DMS53 (cell line): ENCODE data around the gene POLRMT.
"Not testable (repeated sequence)": the region's sequence is repeated elsewhere in the genome, so short reads cannot be mapped to it uniquely, and the experiment has no call there.

Source experiments
- DNase-seq: peaks from one replicate; lab custom pipeline; 2025; lab: John Stamatoyannopoulos, UW

POLRMT gene

DNA sequence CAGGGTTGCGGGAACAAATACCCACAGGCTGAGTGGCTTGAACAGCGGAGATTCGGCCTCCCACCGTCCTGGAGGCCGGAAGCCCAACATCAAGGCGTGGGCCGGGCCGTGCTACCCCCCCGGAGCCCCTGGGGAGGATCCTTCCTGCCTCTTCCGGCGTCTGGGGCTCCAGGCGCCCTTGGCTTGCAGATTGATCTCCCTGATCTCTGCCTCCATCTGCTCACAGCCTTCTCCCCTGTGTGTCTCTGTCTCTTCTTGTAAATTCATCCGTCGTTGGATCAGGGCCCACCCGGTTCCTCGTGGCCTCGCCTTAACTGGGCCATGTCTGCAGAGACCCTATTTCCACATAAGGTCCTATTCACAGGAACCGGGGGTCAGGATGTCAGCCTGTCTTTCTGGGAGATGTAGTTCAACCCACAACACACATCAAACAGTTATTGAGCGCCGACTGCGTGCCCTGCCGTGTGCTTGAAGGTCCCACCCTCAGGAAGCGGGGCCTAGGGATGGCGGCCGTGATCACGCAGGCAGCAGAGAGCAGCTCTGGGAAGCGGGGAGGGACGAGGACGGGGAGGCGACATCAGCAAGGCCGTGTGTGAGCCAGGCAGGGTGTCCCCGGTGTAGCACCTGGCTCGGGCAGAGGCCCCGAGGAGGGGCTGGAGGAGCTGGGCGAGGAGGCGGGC, 22.4 kb downstream of the POLRMT start:
- no peak for DNase-seq

DNA sequence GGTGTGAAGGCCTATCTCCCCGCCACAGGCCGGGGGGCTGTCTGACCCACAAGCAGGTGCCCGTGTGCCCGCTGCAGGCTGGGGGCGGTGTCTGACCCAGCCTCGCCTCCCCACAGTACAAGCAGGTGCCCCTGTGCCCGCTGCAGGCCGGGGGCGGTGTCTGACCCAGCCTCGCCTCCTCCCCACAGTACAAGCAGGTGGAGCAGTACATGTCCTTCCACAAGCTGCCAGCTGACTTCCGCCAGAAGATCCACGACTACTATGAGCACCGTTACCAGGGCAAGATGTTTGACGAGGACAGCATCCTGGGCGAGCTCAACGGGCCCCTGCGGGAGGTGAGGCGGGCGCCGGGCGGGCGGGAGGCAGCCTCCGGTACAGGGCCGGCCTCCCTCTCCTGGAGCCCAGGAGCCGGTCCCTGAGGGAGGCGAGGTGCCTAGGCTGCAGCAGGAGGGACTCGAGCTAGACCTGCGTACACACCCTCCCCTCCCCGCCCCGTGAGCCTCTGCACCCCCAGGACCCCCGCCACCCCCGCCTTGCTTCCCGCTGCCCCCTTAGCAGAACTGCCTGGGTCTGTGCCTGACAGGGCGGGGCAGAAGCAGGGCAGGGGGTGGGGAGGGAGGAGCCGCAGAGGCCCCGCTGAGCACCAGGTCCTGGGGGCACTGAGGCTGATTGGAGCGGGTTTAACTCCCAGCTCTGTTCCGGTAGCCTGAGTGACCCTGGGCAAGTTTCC, 23.1 kb downstream of the POLRMT start:
- no peak for DNase-seq

DNA sequence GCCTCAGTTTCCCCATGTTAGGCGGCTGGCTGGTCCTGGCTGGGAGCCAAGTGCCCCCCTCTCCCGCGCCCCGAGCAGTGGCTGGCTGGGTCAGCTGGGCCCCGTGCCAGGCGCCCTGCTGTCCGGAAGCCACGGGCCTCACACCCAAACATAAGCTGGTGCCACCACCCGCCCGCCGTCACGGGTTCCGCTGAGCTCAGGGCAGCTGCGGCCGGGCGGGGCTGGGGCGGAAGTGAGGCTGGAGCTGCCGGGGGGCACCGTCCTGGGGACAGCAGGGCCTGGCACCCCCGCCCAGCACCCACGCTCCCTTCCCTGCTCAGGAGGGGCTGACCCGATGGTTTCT, 24.4 kb downstream of the POLRMT start:
- DNase-seq: peak; percentile 59

DNA sequence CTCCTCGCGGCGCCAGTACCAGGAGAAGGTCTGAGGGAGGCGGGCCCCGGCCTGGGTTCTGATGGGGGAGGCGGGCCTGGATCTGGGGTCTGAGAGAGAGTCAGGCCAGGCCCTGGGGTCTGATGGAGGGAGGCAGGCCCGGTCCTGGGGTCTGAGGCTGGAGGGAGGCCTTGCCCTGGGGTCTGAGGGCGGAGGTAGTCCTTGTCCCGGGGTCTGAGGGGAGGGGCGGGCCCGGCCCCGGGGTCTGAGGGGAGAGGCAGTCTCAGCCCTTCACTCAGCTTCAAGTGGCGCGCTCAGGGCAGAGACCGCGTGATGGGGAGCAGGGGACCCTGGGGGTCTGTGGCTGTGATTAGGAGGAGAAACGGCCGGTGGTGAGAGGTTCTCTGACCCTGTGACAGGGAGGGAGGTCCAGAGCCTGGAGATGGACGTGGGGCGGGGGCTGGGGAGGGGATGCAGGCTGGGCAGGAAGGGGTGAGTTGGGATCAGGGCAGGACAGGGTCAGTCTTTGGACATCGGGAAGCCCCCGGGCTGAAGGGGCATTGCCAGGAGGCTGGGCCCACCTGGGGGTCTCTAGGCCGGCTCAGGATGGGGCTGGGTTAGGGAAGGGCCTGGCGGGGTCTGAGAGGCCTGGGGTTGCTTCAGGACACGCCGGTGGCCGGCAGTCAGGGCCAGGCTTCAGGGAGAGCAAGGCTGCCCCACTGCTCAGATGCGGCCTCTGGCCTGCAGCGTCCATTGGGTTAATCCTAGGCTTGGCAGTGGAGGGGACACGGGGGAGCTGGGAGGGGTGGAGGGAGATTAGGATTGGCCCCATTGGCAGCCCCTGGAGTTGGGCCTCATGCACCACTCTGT, 25.0 kb downstream of the POLRMT start:
- no peak for DNase-seq

DNA sequence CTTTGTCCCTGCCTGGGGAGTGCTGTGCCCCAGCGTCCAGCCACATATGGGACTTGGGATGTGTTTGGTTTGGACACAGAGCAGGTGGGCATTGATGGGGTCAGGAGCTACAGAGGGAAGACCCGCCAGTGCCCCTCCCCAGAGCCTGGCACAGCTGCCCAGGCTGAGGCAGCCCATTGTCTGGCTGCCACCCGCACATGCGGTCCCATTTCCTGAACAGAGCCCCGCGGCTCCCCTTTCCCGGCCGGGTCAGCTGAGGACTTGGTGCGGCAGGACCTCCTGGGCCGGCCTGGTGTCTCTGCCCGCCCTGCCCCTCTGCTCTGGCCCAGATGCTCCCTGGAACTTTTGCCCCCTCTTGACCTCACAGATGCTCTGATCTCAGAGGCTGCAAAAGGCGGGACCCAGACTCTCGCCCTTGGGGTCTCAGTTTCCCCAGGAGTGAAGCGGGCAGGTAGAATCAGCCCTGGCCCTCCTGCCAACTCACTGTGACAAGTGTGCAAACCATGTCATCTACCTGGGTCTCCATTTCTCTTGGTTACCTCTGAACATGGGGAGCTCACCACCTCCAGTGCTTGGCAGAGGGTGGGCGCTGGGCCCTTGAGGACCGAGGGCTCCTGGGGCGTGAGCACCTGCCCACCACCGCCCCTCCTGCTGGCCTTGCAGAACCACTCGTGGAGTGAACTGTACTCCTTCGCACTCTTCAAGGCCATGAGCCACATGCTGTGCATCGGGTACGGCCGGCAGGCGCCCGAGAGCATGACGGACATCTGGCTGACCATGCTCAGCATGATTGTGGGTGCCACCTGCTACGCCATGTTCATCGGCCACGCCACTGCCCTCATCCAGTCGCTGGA, 25.8 kb downstream of the POLRMT start:
- DNase-seq: no peak

DNA sequence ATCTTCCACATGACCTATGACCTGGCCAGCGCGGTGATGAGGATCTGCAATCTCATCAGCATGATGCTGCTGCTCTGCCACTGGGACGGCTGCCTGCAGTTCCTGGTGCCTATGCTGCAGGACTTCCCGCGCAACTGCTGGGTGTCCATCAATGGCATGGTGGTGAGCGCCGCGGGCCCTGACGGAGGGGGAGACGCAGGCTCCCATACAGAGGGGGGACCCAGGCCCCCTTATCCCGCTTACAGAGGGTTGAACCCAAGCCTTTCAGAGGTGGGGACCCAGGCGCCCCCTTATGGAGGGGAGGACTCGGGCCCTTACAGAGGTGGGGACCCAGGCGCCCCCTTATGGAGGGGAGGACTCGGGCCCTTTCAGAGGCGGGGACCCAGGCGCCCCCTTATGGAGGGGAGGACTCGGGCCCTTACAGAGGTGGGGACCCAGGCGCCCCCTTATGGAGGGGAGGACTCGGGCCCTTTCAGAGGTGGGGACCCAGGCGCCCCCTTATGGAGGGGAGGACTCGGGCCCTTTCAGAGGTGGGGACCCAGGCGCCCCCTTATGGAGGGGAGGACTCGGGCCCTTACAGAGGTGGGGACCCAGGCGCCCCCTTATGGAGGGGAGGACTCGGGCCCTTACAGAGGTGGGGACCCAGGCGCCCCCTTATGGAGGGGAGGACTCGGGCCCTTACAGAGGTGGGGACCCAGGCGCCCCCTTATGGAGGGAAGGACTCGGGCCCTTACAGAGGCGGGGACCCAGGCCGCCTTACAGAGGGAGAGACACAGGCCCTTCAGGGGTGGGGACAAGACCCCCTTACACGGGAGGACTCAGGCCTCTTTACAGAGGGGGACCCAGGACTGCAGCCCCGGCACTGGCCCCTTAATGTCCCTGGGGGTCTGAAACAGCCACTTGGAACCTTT, 28.0 kb downstream of the POLRMT start:
- DNase-seq: peak; percentile 32

GRCh38 chr19:604355-604754, 29.0 kb downstream of the POLRMT start:
- DNase-seq: peak; percentile 54

- not testable (repeated sequence) for DNase-seq
Observed at GRCh38 chr19:603779-604178, 29.6 kb downstream of the POLRMT start.

- not testable (repeated sequence) for DNase-seq
Observed at GRCh38 chr19:603302-603639, 30.1 kb downstream of the POLRMT start.

DNA sequence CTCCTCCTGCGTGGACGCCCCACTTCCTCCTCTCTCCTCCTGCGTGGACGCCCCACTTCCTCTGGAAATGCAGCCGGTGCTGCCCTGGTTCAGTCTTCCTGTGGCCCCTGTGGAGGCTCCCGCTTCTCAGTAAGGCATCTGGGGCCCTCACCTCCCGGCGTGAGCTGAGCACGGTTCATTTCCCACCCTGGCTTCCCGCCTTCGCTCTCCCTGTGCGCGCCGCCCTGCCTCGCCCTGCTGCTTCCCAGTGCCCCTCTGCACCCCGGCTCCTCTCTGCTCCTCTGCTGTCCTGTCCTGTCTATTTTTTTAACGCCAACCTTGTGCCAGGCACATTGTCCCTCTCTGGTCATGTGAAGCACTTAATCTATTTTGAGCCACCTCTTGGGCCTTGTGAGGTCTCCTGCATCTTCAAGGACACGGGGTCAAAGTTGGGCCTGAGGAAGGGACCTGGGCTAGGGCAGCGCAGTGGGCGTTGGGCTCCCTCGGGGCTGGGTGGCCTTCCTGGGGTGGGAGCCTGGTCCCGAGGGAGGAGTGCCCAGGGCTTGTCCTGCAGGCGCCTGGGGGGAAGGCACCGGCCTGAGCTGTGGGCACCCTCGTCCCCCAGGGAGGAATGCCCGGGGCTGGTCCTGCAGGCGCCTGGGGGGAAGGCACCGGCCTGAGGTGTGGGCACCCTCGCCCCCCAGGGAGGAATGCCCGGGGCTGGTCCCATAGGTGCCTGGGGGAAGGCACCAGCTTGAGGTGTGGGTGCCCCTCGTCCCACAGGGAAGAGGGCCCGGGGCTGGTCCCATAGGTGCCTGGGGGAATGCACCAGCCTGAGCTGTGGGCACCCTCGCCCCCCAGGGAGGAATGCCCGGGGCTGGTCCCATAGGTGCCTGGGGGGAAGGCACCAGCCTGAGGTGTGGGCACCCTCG, 30.7 kb downstream of the POLRMT start:
- no peak for DNase-seq

DNA sequence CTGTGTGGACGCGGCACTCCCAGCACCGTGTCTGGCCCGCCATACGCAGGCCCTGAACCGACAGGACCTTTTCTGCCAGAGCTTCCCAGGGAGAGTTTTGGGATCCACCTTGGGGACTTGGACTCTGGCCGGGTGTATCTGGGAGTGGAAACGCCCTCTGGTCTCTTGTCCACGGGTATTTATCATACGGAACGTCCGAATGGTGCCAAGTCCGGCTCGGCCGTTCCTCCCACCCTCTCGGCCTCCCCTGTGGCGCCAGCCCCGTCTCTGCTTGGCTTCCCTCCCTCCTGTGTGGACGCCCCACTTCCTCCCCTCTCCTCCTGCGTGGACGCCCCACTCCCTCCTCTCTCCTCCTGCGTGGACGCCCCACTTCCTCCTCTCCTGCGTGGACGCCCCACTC, 31.5 kb downstream of the POLRMT start:
- DNase-seq: no peak

DNA sequence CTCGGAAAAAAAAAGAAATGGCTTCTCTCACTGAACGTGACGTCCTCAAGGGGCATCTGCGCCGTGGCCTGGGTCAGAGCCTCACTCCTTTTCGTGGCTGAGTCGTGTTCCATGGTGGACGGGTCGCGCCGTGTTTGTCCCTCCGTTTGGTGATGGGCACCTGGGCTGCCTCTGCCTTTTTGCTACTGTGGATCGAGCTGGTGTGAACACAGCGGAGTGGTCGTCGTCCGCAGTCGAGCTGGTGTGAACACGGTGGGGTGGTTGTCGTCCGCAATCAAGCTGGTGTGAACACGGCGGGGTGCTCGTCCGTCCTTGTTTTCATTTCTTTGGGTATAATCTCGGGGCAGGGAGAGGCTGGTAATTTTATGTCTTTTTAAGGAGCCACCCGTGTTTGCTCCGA, 32.0 kb downstream of the POLRMT start:
- no peak for DNase-seq

DNA sequence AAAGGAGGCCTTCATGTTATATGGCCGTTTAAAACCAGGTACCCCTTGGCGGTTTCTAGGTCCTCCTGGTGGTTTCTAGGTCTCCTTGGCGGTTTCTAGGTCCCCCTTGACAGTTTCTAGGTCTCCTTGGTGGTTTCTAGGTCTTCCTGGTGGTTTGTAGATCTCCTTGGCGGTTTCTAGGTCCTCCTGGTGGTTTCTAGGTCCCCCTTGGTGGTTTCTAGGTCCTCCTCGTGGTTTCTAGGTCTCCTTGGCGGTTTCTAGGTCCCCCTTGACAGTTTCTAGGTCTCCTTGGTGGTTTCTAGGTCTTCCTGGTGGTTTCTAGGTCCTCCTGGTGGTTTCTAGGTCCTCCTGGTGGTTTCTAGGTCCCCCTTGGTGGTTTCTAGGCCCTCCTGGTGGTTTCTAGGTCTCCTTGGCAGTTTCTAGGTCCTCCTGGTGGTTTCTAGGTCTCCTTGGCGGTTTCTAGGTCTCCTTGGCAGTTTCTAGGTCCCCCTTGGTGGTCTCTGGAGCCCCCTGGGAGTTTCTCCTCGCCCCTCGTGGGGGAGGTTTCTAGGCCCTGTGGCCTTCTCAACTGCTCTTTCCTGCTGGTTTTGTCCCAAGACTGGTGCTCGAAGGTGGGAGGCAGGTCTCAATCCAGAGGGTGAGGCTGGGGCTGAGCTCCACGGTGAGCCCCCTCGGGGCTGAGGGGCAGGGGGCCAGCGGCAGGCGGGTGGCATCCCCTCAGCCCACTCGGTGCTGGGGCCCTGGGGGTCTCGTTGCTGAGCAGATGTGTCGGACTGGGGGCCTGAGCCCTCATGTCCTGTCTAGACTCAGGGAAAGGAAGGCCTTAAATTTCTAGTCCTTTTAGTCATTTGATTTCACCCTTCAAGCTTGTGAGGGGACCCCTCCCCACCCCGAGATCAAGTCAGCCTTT, 35.7 kb downstream of the POLRMT start:
- no peak for DNase-seq

DNA sequence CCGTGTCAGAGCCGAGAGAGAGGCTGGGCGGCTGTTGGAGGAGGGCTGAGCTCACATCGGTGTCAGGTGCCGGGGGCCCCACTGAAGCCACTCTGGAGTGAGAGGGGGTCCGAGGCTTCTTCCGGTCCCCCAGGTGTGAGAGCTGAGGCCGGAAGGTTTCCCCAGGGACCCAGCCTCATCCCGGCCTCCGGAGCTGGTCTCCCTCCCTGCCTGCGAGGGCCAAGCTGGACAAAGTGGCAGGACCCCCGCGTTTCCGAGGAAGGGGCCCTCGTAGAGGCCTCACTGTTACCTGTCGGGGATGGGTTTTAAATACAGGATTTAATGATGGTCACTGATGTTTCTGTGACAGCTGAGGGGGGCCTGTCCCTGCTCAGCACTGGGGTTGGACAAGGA, 37.1 kb downstream of the POLRMT start:
- DNase-seq: no peak

GRCh38 chr19:595326-596262, 37.7 kb downstream of the POLRMT start:
- DNase-seq: no peak

- no peak for DNase-seq
Observed at GRCh38 chr19:594265-594870, 39.0 kb downstream of the POLRMT start.

DNA sequence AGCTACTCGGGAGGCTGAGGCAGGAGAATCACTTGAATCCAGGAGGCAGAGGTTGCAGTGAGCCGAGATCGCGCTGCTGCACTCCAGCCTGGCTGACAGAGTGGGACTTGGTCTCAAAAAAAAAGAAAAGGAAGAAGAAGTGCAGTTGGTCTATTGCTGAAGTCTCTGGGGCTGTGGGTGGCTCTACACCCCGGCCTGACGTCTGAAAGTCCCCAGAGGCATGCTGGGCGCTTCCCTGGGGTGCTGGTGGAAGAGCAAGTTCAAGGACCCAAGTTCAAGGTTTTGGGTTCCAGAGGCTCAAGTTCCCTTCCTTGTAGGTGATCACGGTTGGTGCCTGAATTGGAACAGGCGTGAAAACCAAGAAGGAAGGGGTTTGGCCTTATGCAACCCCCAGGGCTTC, 39.8 kb downstream of the POLRMT start:
- DNase-seq: no peak
